Endothelial cell of umbilical vein (primary cell): ENCODE measurements around the gene IGF2R. TPM values are rescaled to one million over a fixed set of nuclear protein-coding genes. Genes with fewer than 3 reads are reported as not detected.

ENCODE experiments used
- BruUV-seq: library from RNA; stranded (reverse); fragments of 400-500 nt; replicated peaks from 2 replicates; lab custom pipeline; 2021; lab: Mats Ljungman, UMichigan
- CTCF ChIA-PET: fragments of 300-600, 350-600 bp; sonication (Branson Sonifier 250); formaldehyde crosslinking; loops from one replicate; lab custom pipeline; 2021; ENCODE audit warnings: antibody characterized with exemption, inconsistent platforms; lab: Charles Lee
- POLR2A ChIA-PET: fragments of 300-600, 350-600 bp; sonication (Branson Sonifier 250); formaldehyde crosslinking; loops from one replicate; lab custom pipeline; 2021; ENCODE audit warnings: antibody characterized with exemption, inconsistent platforms; lab: Charles Lee
- DNase-seq: peaks from one replicate; pipeline ENCODE4 v3.0.0-alpha.2; 2011; ENCODE audit warnings: low read depth, low spot score
- FAIRE-seq: peaks from 2 replicates; lab custom pipeline; 2011; peaks lifted over from hg19 to GRCh38; lab: Jason Lieb, UNC
- H2AFZ ChIP-seq: 2 replicates; pipeline ENCODE4 v1.6.0; 2012; ENCODE audit warnings: low read depth, low read length, control low read depth, inconsistent platforms
- H3K27ac ChIP-seq: 2 replicates; pipeline ENCODE4 v1.5.1; 2011; ENCODE audit warnings: low read depth, mild to moderate bottlenecking, control low read depth, low read length, moderate library complexity; ENCODE audit not compliant: insufficient read depth
- H3K27me3 ChIP-seq, 2 experiments: 2 replicates each; pipeline versions ENCODE4 v1.6.0 to v1.6.1; 2011; ENCODE audit warnings: low read length in 2 of 2, mixed read lengths in 1 of 2; ENCODE audit not compliant: control insufficient read depth in 2 of 2, insufficient read depth in 2 of 2
- H3K36me3 ChIP-seq, 2 experiments: 2 replicates in 1 of 2; 3 replicates in 1 of 2; pipeline ENCODE4 v1.5.1; 2011; ENCODE audit warnings: low read length in 2 of 2, mild to moderate bottlenecking in 1 of 2, moderate library complexity in 1 of 2; ENCODE audit not compliant: control insufficient read depth in 2 of 2, insufficient read depth in 2 of 2; ENCODE audit errors: extremely low read depth in 1 of 2
- H3K4me1 ChIP-seq: 3 replicates; pipeline ENCODE4 v1.5.1; 2011; ENCODE audit warnings: mild to moderate bottlenecking, low read length; ENCODE audit not compliant: control insufficient read depth, insufficient read depth; ENCODE audit errors: extremely low read depth
- H3K4me2 ChIP-seq: 2 replicates; pipeline ENCODE4 v1.6.1; 2011; ENCODE audit warnings: low read length, control low read depth, mixed read lengths; ENCODE audit not compliant: insufficient read depth
- H3K4me3 ChIP-seq, 3 experiments: fragments of 200-600 bp in 1 of 3; sonication (generic), shearing (Covaris generic) in 1 of 3; replicated peaks in 1 of 3; 2 replicates each; pipeline ENCODE4 v1.5.1; 2011 to 2016; ENCODE audit warnings: control low read depth in 3 of 3, low read length in 3 of 3, mild to moderate bottlenecking in 2 of 3, inconsistent platforms in 1 of 3, low read depth in 1 of 3, moderate library complexity in 1 of 3; ENCODE audit not compliant: insufficient read depth in 1 of 3
- H3K79me2 ChIP-seq: 2 replicates; pipeline ENCODE4 v1.6.0; 2012; ENCODE audit warnings: low read length, inconsistent platforms; ENCODE audit not compliant: control insufficient read depth, insufficient read depth
- H3K9ac ChIP-seq: replicated peaks from 2 replicates; pipeline ENCODE3; 2011; ENCODE audit warnings: low read length, control low read depth; ENCODE audit not compliant: insufficient read depth; ENCODE audit errors: extremely low read depth
- H3K9me1 ChIP-seq: replicated peaks from 3 replicates; pipeline ENCODE4 v1.6.0; 2011; ENCODE audit warnings: mild to moderate bottlenecking, low read length; ENCODE audit not compliant: control insufficient read depth, insufficient read depth; ENCODE audit errors: extremely low read depth
- H3K9me3 ChIP-seq: replicated peaks from 2 replicates; pipeline ENCODE4 v1.5.1; 2012; ENCODE audit warnings: low read length, inconsistent platforms; ENCODE audit not compliant: control insufficient read depth, insufficient read depth
- H4K20me1 ChIP-seq: replicated peaks from 2 replicates; pipeline ENCODE3; 2011; ENCODE audit warnings: mild to moderate bottlenecking, low read length; ENCODE audit not compliant: control insufficient read depth, insufficient read depth; ENCODE audit errors: extremely low read depth
- EZH2 ChIP-seq: IDR thresholded peaks from 2 replicates; pipeline ENCODE4 v1.6.1; 2012; ENCODE audit warnings: borderline replicate concordance, low read depth, mild to moderate bottlenecking, moderate library complexity, low read length, inconsistent platforms; ENCODE audit not compliant: severe bottlenecking
- FOS ChIP-seq: IDR thresholded peaks from 2 replicates; pipeline ENCODE4 v1.6.1; 2011; ENCODE audit warnings: mild to moderate bottlenecking, low read length, moderate library complexity, borderline replicate concordance; ENCODE audit not compliant: insufficient read depth
- GATA2 ChIP-seq: IDR thresholded peaks from 2 replicates; pipeline ENCODE4 v1.7.0; 2011; ENCODE audit warnings: low read depth, mild to moderate bottlenecking, moderate library complexity, mixed read lengths, low read length; ENCODE audit not compliant: insufficient read length, insufficient read depth
- JUN ChIP-seq: IDR thresholded peaks from 2 replicates; pipeline ENCODE4 v1.6.1; 2011; ENCODE audit warnings: borderline replicate concordance, low read depth; ENCODE audit not compliant: insufficient read length, insufficient read depth
- MYC ChIP-seq: IDR thresholded peaks from one replicate; pipeline ENCODE4 v1.6.1; 2011; ENCODE audit warnings: mild to moderate bottlenecking, low read depth, low read length
- POLR2A ChIP-seq: IDR thresholded peaks from 2 replicates; pipeline ENCODE4 v1.6.1; 2012; ENCODE audit warnings: low read depth, mild to moderate bottlenecking, control low read depth, low read length
- POLR2AphosphoS5 ChIP-seq: IDR thresholded peaks from 2 replicates; pipeline ENCODE4 v1.6.1; 2012; ENCODE audit warnings: low read depth, mild to moderate bottlenecking, control low read depth, low read length, moderate library complexity; ENCODE audit not compliant: insufficient read depth
- dilution Hi-C: fragments of 300-500 bp; cut with MboI; formaldehyde crosslinking; loops from one replicate; pipeline ENCODE4 v1.15.0; 2019; ENCODE audit warnings: low sequenced_read_pairs; ENCODE audit not compliant: extremely low pct_ligation_motif_present
- intact Hi-C: fragments of 100-400 bp; cut with micrococcal nuclease; formaldehyde crosslinking; loops from one replicate; pipeline ENCODE4 v1.10.0; 2022
- polyA plus RNA-seq, 4 experiments: library from polyadenylated mRNA; depleted of rRNA in 3 of 4; stranded (reverse) in 3 of 4; unstranded in 1 of 4; fragments of >200 nt; gene quantifications; 2 replicates each; pipeline versions ENCODE4 v1.2.1 to v1.2.3, GENCODE V29; 2011 to 2012; ENCODE audit warnings: missing spikeins in 1 of 4
- total RNA-seq: library from RNA; stranded (reverse); gene quantifications from 2 replicates; pipeline ENCODE4 v1.2.3, GENCODE V29; 2021
- TF ChIP-seq, protein P1 (sequence below), 2 donors: IDR thresholded peaks; 1 replicate in 1 of 2; 2 replicates in 1 of 2; pipeline ENCODE4 v1.5.1; 2011; ENCODE audit warnings: low read length in 2 of 2, mild to moderate bottlenecking in 2 of 2, moderate library complexity in 2 of 2, control low read depth in 1 of 2, inconsistent platforms in 1 of 2, low read depth in 1 of 2; ENCODE audit not compliant: insufficient read depth in 1 of 2; ENCODE audit errors: extremely low read depth in 1 of 2
- TF ChIP-seq, protein P2 (sequence below): IDR thresholded peaks from 2 replicates; pipeline ENCODE4 v1.6.1; 2011; ENCODE audit not compliant: insufficient read depth, insufficient read length

Gene IGF2R
- total and polyA plus RNA-seq, 2 donors (not counting 3 experiments of a cell fraction or from before 2014, with no cell fraction given) = 16.3 to 60.2 TPM

DNA sequence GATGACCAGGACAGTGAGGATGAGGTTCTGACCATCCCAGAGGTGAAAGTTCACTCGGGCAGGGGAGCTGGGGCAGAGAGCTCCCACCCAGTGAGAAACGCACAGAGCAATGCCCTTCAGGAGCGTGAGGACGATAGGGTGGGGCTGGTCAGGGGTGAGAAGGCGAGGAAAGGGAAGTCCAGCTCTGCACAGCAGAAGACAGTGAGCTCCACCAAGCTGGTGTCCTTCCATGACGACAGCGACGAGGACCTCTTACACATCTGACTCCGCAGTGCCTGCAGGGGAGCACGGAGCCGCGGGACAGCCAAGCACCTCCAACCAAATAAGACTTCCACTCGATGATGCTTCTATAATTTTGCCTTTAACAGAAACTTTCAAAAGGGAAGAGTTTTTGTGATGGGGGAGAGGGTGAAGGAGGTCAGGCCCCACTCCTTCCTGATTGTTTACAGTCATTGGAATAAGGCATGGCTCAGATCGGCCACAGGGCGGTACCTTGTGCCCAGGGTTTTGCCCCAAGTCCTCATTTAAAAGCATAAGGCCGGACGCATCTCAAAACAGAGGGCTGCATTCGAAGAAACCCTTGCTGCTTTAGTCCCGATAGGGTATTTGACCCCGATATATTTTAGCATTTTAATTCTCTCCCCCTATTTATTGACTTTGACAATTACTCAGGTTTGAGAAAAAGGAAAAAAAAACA is 136.1 kb downstream of the IGF2R start:
- H3K9me3 ChIP-seq = no peaks in the 10 kb centered on the region
- H4K20me1 ChIP-seq = no peaks in the 10 kb centered on the region
- peaks cover 0 to 5% of the 10 kb centered on the region in 2 experiments for H3K36me3 ChIP-seq
- ChIA-PET POLR2A (no interaction called here), CTCF (interaction anchor here (0.6 to 7.0 kb wide), 2 partner anchors 99 to 241 kb away, joined by 4 to 53 read pairs; no protein-coding TSS in a partner anchor)
- H3K79me2 ChIP-seq = no peaks in the 10 kb centered on the region
- no peak overlapping the region for H3K4me2 ChIP-seq
- intact Hi-C loops = loop anchor here (10.0 kb wide), 1 partner anchor 310 kb away; the partner anchor contains the start of gene MRPL18
- no peak for DNase-seq
- H3K9ac ChIP-seq = no peak overlapping the region
- BruUV-seq = no TSS peak
- dilution Hi-C loops = no loop called here
- no peak overlapping the region for H2AFZ ChIP-seq
- H3K27me3 ChIP-seq = no peaks in the 10 kb centered on the region
- no peak overlapping the region for H3K27ac ChIP-seq
- H3K9me1 ChIP-seq = no peaks in the 10 kb centered on the region
- no peak for FAIRE-seq
- TF ChIP-seq GATA2 (no peak), EZH2 (no peak), FOS (no peak), MYC (no peak), JUN (no peak), POLR2AphosphoS5 (no peak), POLR2A (no peak)
- TF ChIP-seq, protein P1, sequence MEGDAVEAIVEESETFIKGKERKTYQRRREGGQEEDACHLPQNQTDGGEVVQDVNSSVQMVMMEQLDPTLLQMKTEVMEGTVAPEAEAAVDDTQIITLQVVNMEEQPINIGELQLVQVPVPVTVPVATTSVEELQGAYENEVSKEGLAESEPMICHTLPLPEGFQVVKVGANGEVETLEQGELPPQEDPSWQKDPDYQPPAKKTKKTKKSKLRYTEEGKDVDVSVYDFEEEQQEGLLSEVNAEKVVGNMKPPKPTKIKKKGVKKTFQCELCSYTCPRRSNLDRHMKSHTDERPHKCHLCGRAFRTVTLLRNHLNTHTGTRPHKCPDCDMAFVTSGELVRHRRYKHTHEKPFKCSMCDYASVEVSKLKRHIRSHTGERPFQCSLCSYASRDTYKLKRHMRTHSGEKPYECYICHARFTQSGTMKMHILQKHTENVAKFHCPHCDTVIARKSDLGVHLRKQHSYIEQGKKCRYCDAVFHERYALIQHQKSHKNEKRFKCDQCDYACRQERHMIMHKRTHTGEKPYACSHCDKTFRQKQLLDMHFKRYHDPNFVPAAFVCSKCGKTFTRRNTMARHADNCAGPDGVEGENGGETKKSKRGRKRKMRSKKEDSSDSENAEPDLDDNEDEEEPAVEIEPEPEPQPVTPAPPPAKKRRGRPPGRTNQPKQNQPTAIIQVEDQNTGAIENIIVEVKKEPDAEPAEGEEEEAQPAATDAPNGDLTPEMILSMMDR (IDR thresholded peaks at IDR 0.05; ENCODE audit: extremely low read depth in 1 of 2, insufficient read depth in 1 of 2, low read depth in 1 of 2, low read length in 2 of 2) = no peak
- TF ChIP-seq, protein P2, sequence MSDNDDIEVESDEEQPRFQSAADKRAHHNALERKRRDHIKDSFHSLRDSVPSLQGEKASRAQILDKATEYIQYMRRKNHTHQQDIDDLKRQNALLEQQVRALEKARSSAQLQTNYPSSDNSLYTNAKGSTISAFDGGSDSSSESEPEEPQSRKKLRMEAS = no peak
- H3K4me1 ChIP-seq = no peaks in the 10 kb centered on the region
- no peak overlapping the region for H3K4me3 ChIP-seq
